GM10847 (cell line): ENCODE measurements around the gene CDSN.

ENCODE experiments used
- POLR2A ChIP-seq: IDR thresholded peaks from 2 replicates; pipeline ENCODE4 v1.6.1; 2011; ENCODE audit not compliant: insufficient read length; ENCODE audit errors: extremely low read depth

CDSN gene

DNA sequence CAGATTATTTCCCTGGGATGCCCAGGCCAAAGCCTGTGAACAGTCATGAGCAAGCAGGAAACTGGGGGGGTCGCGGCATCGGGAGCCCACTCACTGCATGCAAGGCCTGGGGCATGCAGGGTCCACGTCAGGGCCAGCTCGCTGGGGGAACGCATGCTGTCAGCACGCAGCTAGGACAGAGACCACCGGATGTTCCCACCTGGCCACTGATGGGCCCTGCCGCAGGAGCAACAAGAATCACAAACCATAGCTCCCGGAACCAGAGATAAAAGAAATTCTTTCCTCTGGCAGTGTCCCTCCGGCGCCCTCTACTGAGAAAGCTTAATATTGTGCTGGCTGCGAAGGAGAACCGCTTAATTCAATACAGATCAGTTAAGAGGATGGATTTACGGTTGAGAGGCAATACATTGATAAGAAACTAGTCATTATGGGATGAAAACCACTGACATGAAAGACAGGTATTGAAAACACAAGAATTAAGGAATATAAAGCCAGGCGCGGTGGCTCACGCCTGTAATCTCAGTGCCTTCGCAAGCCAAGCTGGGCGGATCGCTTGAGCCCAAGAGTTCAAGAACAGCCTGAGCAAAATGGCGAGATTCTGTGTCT is 40.5 kb downstream of the CDSN start:
- TF ChIP-seq POLR2A: no peak

GRCh38 chr6:31076611-31077010 is 43.6 kb downstream of the CDSN start:
- no peak for TF ChIP-seq POLR2A

- no peak for TF ChIP-seq POLR2A
These were observed 44.7 kb downstream of the CDSN start for GRCh38 chr6:31075528-31075927.

DNA sequence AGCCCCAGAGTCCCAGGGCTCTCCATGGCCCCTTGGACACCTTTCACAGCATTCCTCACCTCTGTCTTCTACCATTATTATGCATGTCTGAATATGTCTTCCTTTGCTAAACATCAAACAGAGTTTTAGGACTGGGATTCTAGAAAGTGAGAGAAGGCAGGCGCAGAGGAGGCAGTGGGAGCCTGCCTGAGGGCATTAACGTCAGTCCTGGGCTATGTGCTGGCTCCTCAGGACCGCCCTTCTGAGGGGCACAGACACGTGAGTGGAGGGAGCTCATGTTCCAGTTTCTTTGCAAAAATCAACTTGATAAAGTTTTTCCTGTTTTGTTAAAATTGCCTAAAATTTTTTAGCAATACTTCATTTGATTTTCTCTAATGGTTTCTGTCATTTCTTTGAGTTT is 45.8 kb downstream of the CDSN start:
- TF ChIP-seq POLR2A: no peak

- no peak for TF ChIP-seq POLR2A
These were observed 49.5 kb downstream of the CDSN start for GRCh38 chr6:31070711-31071197.

GRCh38 chr6:31068669-31069340 is 51.4 kb downstream of the CDSN start:
- TF ChIP-seq POLR2A: no peak

GRCh38 chr6:31065556-31065955 is 54.7 kb downstream of the CDSN start:
- TF ChIP-seq POLR2A: no peak
